Measurements from ENCODE around the gene SEMA3G.

SEMA3G gene

DNA sequence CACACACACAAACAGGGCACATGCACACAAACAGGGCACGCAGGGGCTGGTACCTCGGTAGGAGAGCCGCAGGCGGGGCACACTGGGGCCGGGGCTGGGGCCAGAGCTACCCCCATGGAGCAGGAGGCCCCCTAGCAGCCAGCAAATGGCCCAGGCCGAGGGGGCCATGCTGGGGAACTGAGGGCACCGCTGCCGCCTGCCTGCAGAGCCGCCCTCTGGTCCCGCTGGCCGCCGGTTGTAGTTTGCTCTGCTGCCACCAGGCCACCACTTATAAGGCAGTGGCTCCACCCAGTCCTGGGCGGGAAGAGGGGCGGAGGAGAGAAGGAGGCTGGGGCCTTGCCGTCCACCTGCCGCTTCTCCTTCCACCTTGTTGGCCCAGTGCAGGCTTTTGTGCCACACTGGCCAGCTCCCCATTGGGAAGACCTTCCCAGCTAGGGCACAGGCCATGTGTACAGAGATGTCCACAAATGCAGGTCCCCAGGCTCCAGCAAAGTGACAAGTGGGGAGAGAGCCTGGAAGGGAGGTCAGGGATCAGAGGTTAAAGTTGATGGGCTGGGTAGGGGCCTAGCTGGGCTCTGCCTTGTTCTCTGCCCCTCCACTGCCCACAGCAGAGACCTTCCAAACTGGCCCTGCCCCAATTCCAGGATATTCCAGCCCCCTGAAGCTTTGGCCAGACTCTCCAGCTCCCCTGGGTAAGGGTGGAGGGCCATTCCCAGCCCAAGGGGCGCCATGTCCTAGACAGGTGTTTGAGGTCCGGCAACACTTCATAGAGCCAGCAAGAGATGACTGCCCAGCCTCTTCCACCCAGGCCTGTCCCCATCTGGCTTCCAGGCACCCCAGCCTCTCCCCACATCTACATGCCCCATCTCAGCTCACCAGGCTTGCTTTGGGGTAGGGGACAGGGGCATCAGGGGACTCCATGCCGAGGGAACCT lies at the start of gene SEMA3G:
SEMA3G (minus strand) TSS at position 244 of the 934 bp plus-strand sequence; CDS start at position 168, 76 bp downstream.
- in situ Hi-C loops (cut with HindIII; ENCODE audit: low pct_ligation_motif_present, low pct_unique_long_range_greater_than_20kb, low sequenced_read_pairs), result no loop called here
- DNase-seq, result peak; percentile 32

DNA sequence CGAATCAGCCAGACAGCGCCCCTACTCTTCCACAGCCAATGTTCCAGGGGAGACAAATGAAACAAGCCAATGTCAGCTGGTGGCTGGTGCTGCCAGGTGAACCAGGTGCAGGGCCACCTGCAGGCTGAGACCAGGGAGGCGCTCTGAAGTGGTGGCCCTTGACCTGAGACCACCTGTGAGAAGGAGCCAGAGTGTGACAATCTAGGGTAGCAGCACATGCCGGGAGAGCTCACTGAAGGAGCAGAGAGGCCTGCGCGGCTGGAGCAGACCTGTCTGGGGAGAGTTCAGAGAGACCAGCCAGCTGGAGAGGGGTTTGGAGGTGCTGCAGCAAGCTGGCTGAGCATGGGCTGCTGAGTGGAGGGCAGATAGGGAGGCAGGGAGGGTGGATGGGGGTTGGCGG lies 49.5 kb upstream of the SEMA3G start:
- in situ Hi-C loops (cut with HindIII; ENCODE audit: low pct_ligation_motif_present, low pct_unique_long_range_greater_than_20kb, low sequenced_read_pairs), result no loop called here
- no peak for DNase-seq

DNA sequence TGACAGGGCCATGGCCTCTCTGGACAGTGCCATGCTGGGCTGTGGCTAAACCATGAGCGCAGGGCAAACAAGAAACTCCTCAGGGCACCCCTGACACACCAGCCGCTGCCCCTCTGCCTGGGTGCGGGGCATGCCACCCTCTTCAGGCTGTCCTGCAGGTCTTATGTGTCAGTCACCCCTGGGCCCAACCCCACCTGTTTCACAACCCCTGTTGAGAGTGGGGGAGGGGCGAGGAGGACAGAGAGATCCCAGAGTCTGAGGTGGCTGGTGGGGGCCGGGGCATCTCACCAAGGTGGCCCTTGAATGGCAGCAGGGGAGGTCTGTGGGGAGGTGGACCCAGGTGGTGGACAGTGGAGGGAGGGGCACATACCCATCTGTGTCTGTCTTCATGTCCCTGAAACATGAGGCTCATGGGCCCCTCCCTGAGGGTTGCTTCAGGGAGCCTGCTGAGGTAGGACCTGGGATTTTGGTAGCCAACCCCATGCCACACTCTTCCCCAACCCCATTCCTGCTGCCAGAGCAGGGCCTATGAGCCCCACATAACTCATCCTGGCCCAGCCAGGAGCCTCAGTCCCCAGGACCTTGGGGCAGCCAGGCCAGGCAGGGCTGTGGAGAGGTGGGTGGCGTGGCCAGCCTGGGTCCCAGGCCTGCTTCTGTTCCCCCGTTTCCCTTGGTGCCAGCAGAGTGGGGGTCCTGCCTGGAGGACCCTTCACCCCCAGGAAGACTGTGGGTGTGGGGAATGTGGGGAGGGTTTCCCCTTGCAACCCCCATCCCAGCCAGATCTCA lies 48.5 kb upstream of the SEMA3G start:
- in situ Hi-C loops (cut with HindIII; ENCODE audit: low pct_ligation_motif_present, low pct_unique_long_range_greater_than_20kb, low sequenced_read_pairs), result no loop called here
- DNase-seq, result no peak

GRCh38 chr3:52492059-52492458 lies 47.2 kb upstream of the SEMA3G start:
- no peak for DNase-seq
- in situ Hi-C loops (cut with HindIII; ENCODE audit: low pct_ligation_motif_present, low pct_unique_long_range_greater_than_20kb, low sequenced_read_pairs), result no loop called here

GRCh38 chr3:52490939-52491526 lies 46.1 kb upstream of the SEMA3G start:
- in situ Hi-C loops (cut with HindIII; ENCODE audit: low pct_ligation_motif_present, low pct_unique_long_range_greater_than_20kb, low sequenced_read_pairs), result no loop called here
- no peak for DNase-seq

DNA sequence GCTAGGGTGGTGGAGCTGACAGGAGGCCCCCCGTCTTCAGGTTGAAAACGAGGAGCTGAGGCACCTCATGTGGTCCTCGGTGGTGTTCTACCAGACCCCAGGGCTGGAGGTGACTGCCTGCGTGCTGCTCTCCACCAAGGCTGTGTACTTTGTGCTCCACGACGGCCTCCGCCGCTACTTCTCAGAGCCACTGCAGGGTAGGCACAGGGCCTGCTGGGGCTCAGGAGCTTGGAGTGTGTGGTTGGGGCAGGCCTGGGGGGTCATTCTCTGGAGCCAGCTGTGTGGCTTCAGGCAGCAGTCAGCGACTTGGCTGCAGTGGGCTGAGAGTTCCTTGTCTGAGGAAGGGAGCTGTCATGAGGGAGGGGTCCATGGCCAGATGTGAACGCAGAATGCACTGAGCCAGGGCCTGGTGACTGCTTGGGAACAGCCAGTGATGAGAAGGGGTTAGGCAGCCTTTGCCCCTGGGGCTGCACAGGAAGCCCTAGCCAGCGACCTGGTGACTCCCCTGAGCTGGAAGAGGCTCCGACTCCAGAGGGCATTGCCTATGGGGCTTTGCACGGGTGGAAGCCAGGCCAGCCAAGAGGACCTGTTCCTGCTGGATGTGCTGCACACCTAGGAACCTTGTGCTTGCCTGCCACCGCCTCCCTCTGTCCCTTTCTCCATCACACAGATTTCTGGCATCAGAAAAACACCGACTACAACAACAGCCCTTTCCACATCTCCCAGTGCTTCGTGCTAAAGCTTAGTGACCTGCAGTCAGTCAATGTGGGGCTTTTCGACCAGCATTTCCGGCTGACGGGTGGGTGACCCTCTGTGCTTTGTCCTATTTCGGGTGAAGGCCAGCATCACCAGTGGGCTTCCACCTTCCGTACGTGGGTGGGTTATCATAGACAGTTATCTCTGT lies 45.4 kb upstream of the SEMA3G start:
- DNase-seq, result no peak
- in situ Hi-C loops (cut with HindIII; ENCODE audit: low pct_ligation_motif_present, low pct_unique_long_range_greater_than_20kb, low sequenced_read_pairs), result no loop called here

- in situ Hi-C loops (cut with HindIII; ENCODE audit: low pct_ligation_motif_present, low pct_unique_long_range_greater_than_20kb, low sequenced_read_pairs), result no loop called here
Observed at GRCh38 chr3:52489453-52489852, 44.5 kb upstream of the SEMA3G start.

GRCh38 chr3:52488746-52489145 lies 43.8 kb upstream of the SEMA3G start:
- no peak for DNase-seq
- in situ Hi-C loops (cut with HindIII; ENCODE audit: low pct_ligation_motif_present, low pct_unique_long_range_greater_than_20kb, low sequenced_read_pairs), result no loop called here

More at GRCh38 chr3:52489453-52489852, 44.5 kb upstream of the SEMA3G start:
- no peak for DNase-seq

- in situ Hi-C loops (cut with HindIII; ENCODE audit: low pct_ligation_motif_present, low pct_unique_long_range_greater_than_20kb, low sequenced_read_pairs), result no loop called here
- DNase-seq, result no peak
Observed at GRCh38 chr3:52487788-52488691, 43.1 kb upstream of the SEMA3G start.

DNA sequence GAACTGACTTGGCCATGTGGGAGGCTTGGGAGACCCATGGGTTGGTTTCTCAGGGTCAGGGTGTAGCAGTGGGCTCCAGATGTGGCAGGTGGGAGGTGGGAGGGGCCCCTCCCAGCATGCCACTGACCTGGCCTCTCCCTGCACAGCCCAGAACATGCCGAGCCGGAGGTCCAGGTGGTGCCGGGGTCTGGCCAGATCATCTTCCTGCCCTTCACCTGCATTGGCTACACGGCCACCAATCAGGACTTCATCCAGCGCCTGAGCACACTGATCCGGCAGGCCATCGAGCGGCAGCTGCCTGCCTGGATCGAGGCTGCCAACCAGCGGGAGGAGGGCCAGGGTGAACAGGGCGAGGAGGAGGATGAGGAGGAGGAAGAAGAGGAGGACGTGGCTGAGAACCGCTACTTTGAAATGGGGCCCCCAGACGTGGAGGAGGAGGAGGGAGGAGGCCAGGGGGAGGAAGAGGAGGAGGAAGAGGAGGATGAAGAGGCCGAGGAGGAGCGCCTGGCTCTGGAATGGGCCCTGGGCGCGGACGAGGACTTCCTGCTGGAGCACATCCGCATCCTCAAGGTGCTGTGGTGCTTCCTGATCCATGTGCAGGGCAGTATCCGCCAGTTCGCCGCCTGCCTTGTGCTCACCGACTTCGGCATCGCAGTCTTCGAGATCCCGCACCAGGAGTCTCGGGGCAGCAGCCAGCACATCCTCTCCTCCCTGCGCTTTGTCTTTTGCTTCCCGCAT lies 42.3 kb upstream of the SEMA3G start:
- no peak for DNase-seq
- in situ Hi-C loops (cut with HindIII; ENCODE audit: low pct_ligation_motif_present, low pct_unique_long_range_greater_than_20kb, low sequenced_read_pairs), result no loop called here

- in situ Hi-C loops (cut with HindIII; ENCODE audit: low pct_ligation_motif_present, low pct_unique_long_range_greater_than_20kb, low sequenced_read_pairs), result no loop called here
- DNase-seq, result no peak
Observed at GRCh38 chr3:52484680-52485461, 40.0 kb upstream of the SEMA3G start.

DNA sequence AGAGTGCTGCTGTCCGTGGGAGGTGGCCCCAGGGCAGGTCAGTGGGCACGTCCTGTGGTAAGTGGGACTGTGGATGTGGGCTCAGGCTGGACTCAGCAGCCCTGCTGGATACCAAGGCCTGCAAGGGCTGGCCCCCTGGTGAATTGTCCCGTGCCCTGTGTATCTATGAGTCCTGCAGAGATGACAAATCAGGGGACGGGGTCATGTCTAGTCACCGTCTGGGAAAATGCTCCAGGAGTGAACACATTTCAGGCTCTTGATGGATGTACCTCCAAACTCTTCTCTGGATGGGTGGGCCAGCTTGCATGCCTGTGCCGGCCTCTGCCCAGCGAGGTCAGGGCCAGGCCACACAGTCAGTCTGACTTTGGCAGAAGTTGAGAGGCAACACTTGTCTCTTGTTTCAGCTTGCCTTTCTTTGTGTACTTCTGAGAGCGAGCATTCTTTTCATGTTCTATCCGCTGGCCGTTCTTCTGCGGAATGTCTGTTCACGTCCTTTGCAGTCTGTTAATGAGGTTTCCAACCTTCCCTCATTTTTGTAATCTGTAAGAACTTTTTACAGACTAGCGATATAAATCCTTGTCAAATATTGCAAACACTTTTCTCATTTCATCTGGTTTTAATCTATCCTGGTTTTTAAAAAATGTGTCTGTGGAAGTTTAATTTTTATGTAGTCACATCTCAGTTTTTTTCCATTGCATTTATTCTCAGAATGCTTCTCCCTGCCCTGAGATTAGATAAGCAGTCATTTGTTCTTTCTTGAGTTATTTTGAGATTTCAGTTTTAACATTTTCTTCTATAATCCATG lies 38.9 kb upstream of the SEMA3G start:
- in situ Hi-C loops (cut with HindIII; ENCODE audit: low pct_ligation_motif_present, low pct_unique_long_range_greater_than_20kb, low sequenced_read_pairs), result no loop called here
- no peak for DNase-seq

DNA sequence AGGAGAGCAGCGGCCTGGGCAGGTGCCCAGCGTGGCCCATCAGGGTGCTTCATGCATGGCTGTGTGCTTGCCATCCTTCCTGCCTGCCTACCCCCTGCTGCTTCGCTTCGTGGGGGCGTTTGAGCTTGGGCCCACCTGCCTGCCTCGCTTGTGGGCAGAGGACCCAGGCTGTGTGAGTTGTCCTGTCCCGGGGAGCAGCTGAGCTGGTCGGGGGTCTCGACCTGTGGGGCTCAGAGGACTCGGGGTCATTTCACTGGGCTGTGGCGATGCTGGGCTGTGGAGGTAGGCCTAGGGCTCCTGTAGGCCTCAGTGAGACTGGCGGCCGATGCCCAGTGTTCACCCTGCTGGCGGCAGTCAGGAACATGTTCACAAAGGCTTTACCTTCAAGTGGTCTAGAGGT lies 38.2 kb upstream of the SEMA3G start:
- in situ Hi-C loops (cut with HindIII; ENCODE audit: low pct_ligation_motif_present, low pct_unique_long_range_greater_than_20kb, low sequenced_read_pairs), result no loop called here
- no peak for DNase-seq

GRCh38 chr3:52481819-52482521 lies 37.1 kb upstream of the SEMA3G start:
- in situ Hi-C loops (cut with HindIII; ENCODE audit: low pct_ligation_motif_present, low pct_unique_long_range_greater_than_20kb, low sequenced_read_pairs), result no loop called here
- DNase-seq, result peak; percentile 8
